HEK293 (cell line): Measurements from ENCODE around the gene LRRC43.

ENCODE experiments used
- CTCF ChIA-PET: fragments of 350-600 bp; formaldehyde crosslinking; extraction: SDS; loops from one replicate; lab custom pipeline; 2021; ENCODE audit warnings: antibody characterized with exemption; lab: Yijun Ruan, JAX
- POLR2A ChIA-PET: fragments of 300-600 bp; formaldehyde crosslinking; extraction: SDS; loops from one replicate; lab custom pipeline; 2020; ENCODE audit warnings: antibody characterized with exemption, inconsistent platforms; lab: Yijun Ruan, JAX
- H3K27ac ChIP-seq: fragments of 200-500 bp; sonication (Bioruptor generic); 2 replicates; pipeline ENCODE4 v1.5.1; 2014; ENCODE audit warnings: low read depth, low read length, control low read depth, inconsistent platforms; ENCODE audit errors: extremely low read depth
- H3K36me3 ChIP-seq, 2 experiments: fragments of 200-500 bp in 1 of 2; sonication (Bioruptor generic) in 1 of 2; 1 replicate in 1 of 2; 2 replicates in 1 of 2; pipeline ENCODE4 v1.5.1; 2014 to 2017; ENCODE audit warnings: inconsistent platforms in 2 of 2, low read length in 2 of 2; ENCODE audit not compliant: control insufficient read depth in 2 of 2, insufficient read depth in 1 of 2
- H3K4me1 ChIP-seq: fragments of 200-500 bp; sonication (Bioruptor generic); 2 replicates; pipeline ENCODE4 v1.5.1; 2014; ENCODE audit warnings: mild to moderate bottlenecking, low read length, inconsistent platforms; ENCODE audit not compliant: control insufficient read depth, insufficient read depth
- H3K4me3 ChIP-seq: 2 replicates; pipeline ENCODE4 v1.5.1; 2011; ENCODE audit warnings: low read depth, mild to moderate bottlenecking, control low read depth, low read length, moderate library complexity
- H3K9me3 ChIP-seq: fragments of 200-500 bp; sonication (Bioruptor generic); 2 replicates; pipeline ENCODE4 v1.5.1; 2014; ENCODE audit warnings: low read depth, low read length, inconsistent platforms; ENCODE audit not compliant: control insufficient read depth, insufficient read depth
- FEZF1 ChIP-seq: fragments of 450-650 bp; formaldehyde crosslinking; IDR thresholded peaks from 2 replicates; pipeline ENCODE4 v1.5.1; 2016; ENCODE audit warnings: missing biosample characterization, missing genetic modification characterization
- GLI4 ChIP-seq: fragments of 450-650 bp; formaldehyde crosslinking; IDR thresholded peaks from 2 replicates; pipeline ENCODE4 v1.5.1; 2016; ENCODE audit warnings: missing biosample characterization, missing genetic modification characterization
- GLIS1 ChIP-seq: fragments of 450-650 bp; formaldehyde crosslinking; IDR thresholded peaks from 2 replicates; pipeline ENCODE4 v1.5.1; 2016; ENCODE audit warnings: missing biosample characterization, missing genetic modification characterization
- HOXC10 ChIP-seq: sonication (generic); formaldehyde crosslinking; IDR thresholded peaks from 2 replicates; pipeline ENCODE4 v1.8.1; 2023; ENCODE audit warnings: mild to moderate bottlenecking, missing genetic modification reagents
- KLF10 ChIP-seq: fragments of 450-650 bp; IDR thresholded peaks from 2 replicates; pipeline ENCODE4 v1.5.1; 2018; ENCODE audit warnings: missing biosample characterization, mild to moderate bottlenecking, missing genetic modification characterization
- SP2 ChIP-seq: fragments of 450-650 bp; formaldehyde crosslinking; IDR thresholded peaks from 2 replicates; pipeline ENCODE4 v1.5.1; 2016; ENCODE audit warnings: missing biosample characterization, missing genetic modification characterization
- SP3 ChIP-seq: fragments of 450-650 bp; formaldehyde crosslinking; IDR thresholded peaks from 2 replicates; pipeline ENCODE4 v1.5.1; 2016; ENCODE audit warnings: missing biosample characterization, missing genetic modification characterization
- SP7 ChIP-seq: fragments of 450-650 bp; formaldehyde crosslinking; IDR thresholded peaks from 2 replicates; pipeline ENCODE4 v1.5.1; 2016; ENCODE audit warnings: missing biosample characterization, missing genetic modification characterization
- ZBTB21 ChIP-seq: fragments of 450-650 bp; formaldehyde crosslinking; IDR thresholded peaks from 2 replicates; pipeline ENCODE4 v1.5.1; 2017; ENCODE audit warnings: missing biosample characterization, missing genetic modification characterization
- ZEB2 ChIP-seq: fragments of 450-650 bp; formaldehyde crosslinking; IDR thresholded peaks from 2 replicates; pipeline ENCODE4 v1.5.1; 2016; ENCODE audit warnings: missing biosample characterization, missing genetic modification characterization
- ZIC2 ChIP-seq: fragments of 450-650 bp; formaldehyde crosslinking; IDR thresholded peaks from 2 replicates; pipeline ENCODE4 v1.5.1; 2016; ENCODE audit warnings: missing biosample characterization, missing genetic modification characterization
- ZNF10 ChIP-seq: fragments of 450-650 bp; formaldehyde crosslinking; IDR thresholded peaks from 2 replicates; pipeline ENCODE4 v1.5.1; 2017; ENCODE audit warnings: missing biosample characterization, missing genetic modification characterization
- ZNF140 ChIP-seq: fragments of 450-650 bp; formaldehyde crosslinking; IDR thresholded peaks from 2 replicates; pipeline ENCODE4 v1.5.1; 2016; ENCODE audit warnings: missing biosample characterization, missing genetic modification characterization
- ZNF157 ChIP-seq: fragments of 450-650 bp; formaldehyde crosslinking; IDR thresholded peaks from 2 replicates; pipeline ENCODE4 v1.5.1; 2016; ENCODE audit warnings: missing biosample characterization, missing genetic modification characterization
- ZNF169 ChIP-seq: fragments of 450-650 bp; formaldehyde crosslinking; IDR thresholded peaks from 2 replicates; pipeline ENCODE4 v1.5.1; 2016; ENCODE audit warnings: missing biosample characterization, missing genetic modification characterization
- ZNF175 ChIP-seq: fragments of 450-650 bp; formaldehyde crosslinking; IDR thresholded peaks from 2 replicates; pipeline ENCODE4 v1.5.1; 2016; ENCODE audit warnings: missing biosample characterization, missing genetic modification characterization
- ZNF274 ChIP-seq, 2 experiments: fragments of 200-500 bp in 1 of 2; fragments of 450-650 bp in 1 of 2; sonication (Bioruptor generic) in 1 of 2; formaldehyde crosslinking in 1 of 2; IDR thresholded peaks; 2 replicates each; pipeline versions ENCODE4 v1.5.1 to v1.6.1; 2014 to 2016; ENCODE audit warnings: borderline replicate concordance in 1 of 2, inconsistent platforms in 1 of 2, low read length in 1 of 2, missing biosample characterization in 1 of 2, missing genetic modification characterization in 1 of 2
- ZNF341 ChIP-seq: fragments of 450-650 bp; formaldehyde crosslinking; IDR thresholded peaks from 2 replicates; pipeline ENCODE4; 2016; ENCODE audit warnings: low read depth, missing biosample characterization, missing genetic modification characterization
- ZNF366 ChIP-seq: fragments of 450-650 bp; formaldehyde crosslinking; conservative IDR thresholded peaks from 2 replicates; pipeline ENCODE4 v1.5.1; 2016; ENCODE audit warnings: missing biosample characterization, missing genetic modification characterization
- ZNF510 ChIP-seq: fragments of 450-650 bp; formaldehyde crosslinking; IDR thresholded peaks from 2 replicates; pipeline ENCODE4 v1.5.1; 2018; ENCODE audit warnings: mild to moderate bottlenecking, missing genetic modification characterization, missing biosample characterization; ENCODE audit not compliant: insufficient replicate concordance
- ZNF560 ChIP-seq: fragments of 450-650 bp; formaldehyde crosslinking; IDR thresholded peaks from 2 replicates; pipeline ENCODE4 v1.5.1; 2017; ENCODE audit warnings: missing biosample characterization, missing genetic modification characterization, borderline replicate concordance
- ZNF585B ChIP-seq: fragments of 450-650 bp; formaldehyde crosslinking; IDR thresholded peaks from 2 replicates; pipeline ENCODE4 v1.5.1; 2016; ENCODE audit warnings: missing biosample characterization, missing genetic modification characterization
- ZNF623 ChIP-seq: fragments of 450-650 bp; formaldehyde crosslinking; IDR thresholded peaks from 2 replicates; pipeline ENCODE4 v1.5.1; 2016; ENCODE audit warnings: missing biosample characterization, missing genetic modification characterization
- ZNF629 ChIP-seq: fragments of 450-650 bp; formaldehyde crosslinking; IDR thresholded peaks from 2 replicates; pipeline ENCODE4 v1.5.1; 2017; ENCODE audit warnings: missing biosample characterization, missing genetic modification characterization
- ZNF658 ChIP-seq: fragments of 450-650 bp; formaldehyde crosslinking; IDR thresholded peaks from 2 replicates; pipeline ENCODE4; 2016; ENCODE audit warnings: missing biosample characterization, missing genetic modification characterization
- ZNF768 ChIP-seq: fragments of 450-650 bp; formaldehyde crosslinking; IDR thresholded peaks from 2 replicates; pipeline ENCODE4 v1.5.1; 2018; ENCODE audit warnings: missing biosample characterization, mild to moderate bottlenecking, missing genetic modification characterization
- ZNF776 ChIP-seq: fragments of 450-650 bp; formaldehyde crosslinking; IDR thresholded peaks from 2 replicates; pipeline ENCODE4 v1.5.0; 2017; ENCODE audit warnings: missing biosample characterization, missing genetic modification characterization, borderline replicate concordance
- ZNF837 ChIP-seq: fragments of 450-650 bp; formaldehyde crosslinking; IDR thresholded peaks from 2 replicates; pipeline ENCODE4 v1.5.1; 2016; ENCODE audit warnings: missing biosample characterization, missing genetic modification characterization
- ZNF843 ChIP-seq: fragments of 450-650 bp; formaldehyde crosslinking; IDR thresholded peaks from 2 replicates; pipeline ENCODE4 v1.5.1; 2016; ENCODE audit warnings: missing biosample characterization, missing genetic modification characterization
- TF ChIP-seq, protein P1 (sequence below): fragments of 450-650 bp; formaldehyde crosslinking; IDR thresholded peaks from 2 replicates; pipeline ENCODE4 v1.5.1; 2017; ENCODE audit warnings: missing biosample characterization, missing genetic modification characterization
- TF ChIP-seq, protein P2 (sequence below): fragments of 450-650 bp; formaldehyde crosslinking; IDR thresholded peaks from 2 replicates; pipeline ENCODE4 v1.5.1; 2016; ENCODE audit warnings: missing biosample characterization, missing genetic modification characterization
- TF ChIP-seq, protein P3 (sequence below): fragments of 450-650 bp; formaldehyde crosslinking; IDR thresholded peaks from 2 replicates; pipeline ENCODE4 v1.5.1; 2016; ENCODE audit warnings: missing biosample characterization, missing genetic modification characterization
- TF ChIP-seq, protein P4 (sequence below): fragments of 450-650 bp; IDR thresholded peaks from 2 replicates; pipeline ENCODE4 v1.5.1; 2018; ENCODE audit warnings: missing biosample characterization, mild to moderate bottlenecking, missing genetic modification characterization
- TF ChIP-seq, protein P5 (sequence below): fragments of 450-650 bp; formaldehyde crosslinking; IDR thresholded peaks from 2 replicates; pipeline ENCODE4 v1.5.1; 2017; ENCODE audit warnings: missing biosample characterization, missing genetic modification characterization

LRRC43 gene

DNA sequence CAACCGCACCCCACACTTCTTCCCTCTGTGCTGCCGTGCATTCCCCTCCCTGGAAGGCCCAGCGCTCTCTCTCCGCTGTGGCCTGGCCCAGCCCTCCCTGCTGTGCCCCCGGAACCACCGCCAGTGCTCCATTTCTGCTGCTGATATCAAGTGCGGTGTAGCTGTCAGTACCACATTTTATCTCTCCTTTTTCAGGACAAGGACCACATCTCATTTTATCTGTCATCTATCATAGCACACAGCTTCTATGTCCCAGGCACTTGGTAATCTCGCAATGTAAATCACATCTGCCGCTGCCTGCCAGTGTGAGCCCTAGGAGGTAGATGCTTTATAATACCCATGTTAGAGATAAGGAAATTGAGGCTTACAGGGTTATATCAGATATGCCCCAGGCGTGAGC lies 27.2 kb upstream of the LRRC43 start:
- CTCF ChIA-PET, result no interaction called here
- H3K36me3 ChIP-seq, result no peaks in the 10 kb centered on the region
- TF ChIP-seq ZNF629, result 0 out of 2 replicates have a peak, but pooled peaks have one; percentile 19
- TF ChIP-seq ZNF560 (tag by site-specific recombination), result no peak
- TF ChIP-seq ZIC2 (tag by site-specific recombination), result peak; percentile 69
- TF ChIP-seq ZNF510, result no peak
- TF ChIP-seq, protein P1, sequence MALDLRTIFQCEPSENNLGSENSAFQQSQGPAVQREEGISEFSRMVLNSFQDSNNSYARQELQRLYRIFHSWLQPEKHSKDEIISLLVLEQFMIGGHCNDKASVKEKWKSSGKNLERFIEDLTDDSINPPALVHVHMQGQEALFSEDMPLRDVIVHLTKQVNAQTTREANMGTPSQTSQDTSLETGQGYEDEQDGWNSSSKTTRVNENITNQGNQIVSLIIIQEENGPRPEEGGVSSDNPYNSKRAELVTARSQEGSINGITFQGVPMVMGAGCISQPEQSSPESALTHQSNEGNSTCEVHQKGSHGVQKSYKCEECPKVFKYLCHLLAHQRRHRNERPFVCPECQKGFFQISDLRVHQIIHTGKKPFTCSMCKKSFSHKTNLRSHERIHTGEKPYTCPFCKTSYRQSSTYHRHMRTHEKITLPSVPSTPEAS (tag by site-specific recombination), result no peak
- no peak for TF ChIP-seq ZNF157
- TF ChIP-seq, protein P2, sequence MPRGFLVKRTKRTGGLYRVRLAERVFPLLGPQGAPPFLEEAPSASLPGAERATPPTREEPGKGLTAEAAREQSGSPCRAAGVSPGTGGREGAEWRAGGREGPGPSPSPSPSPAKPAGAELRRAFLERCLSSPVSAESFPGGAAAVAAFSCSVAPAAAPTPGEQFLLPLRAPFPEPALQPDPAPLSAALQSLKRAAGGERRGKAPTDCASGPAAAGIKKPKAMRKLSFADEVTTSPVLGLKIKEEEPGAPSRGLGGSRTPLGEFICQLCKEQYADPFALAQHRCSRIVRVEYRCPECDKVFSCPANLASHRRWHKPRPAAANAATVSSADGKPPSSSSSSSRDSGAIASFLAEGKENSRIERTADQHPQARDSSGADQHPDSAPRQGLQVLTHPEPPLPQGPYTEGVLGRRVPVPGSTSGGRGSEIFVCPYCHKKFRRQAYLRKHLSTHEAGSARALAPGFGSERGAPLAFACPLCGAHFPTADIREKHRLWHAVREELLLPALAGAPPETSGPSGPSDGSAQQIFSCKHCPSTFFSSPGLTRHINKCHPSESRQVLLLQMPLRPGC (tag by site-specific recombination), result no peak
- TF ChIP-seq FEZF1 (tag by site-specific recombination), result peak; percentile 43; the same call in 1 of the 2 replicates
- no peak for TF ChIP-seq ZNF169 (tag by site-specific recombination)
- no peak for TF ChIP-seq ZNF366
- TF ChIP-seq, protein P3, sequence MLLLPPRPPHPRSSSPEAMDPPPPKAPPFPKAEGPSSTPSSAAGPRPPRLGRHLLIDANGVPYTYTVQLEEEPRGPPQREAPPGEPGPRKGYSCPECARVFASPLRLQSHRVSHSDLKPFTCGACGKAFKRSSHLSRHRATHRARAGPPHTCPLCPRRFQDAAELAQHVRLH (tag by site-specific recombination), result peak; percentile 57; the same call in 1 of the 2 replicates
- TF ChIP-seq ZNF140 (tag by site-specific recombination), result no peak
- TF ChIP-seq ZNF837 (tag by site-specific recombination), result no peak
- no peak for TF ChIP-seq ZNF623 (tag by site-specific recombination)
- TF ChIP-seq GLIS1 (tag by site-specific recombination), result peak; percentile 38; the same call in 1 of the 2 replicates
- no peak for TF ChIP-seq SP3 (tag by site-specific recombination)
- TF ChIP-seq ZNF776 (tag by site-specific recombination), result no peak
- TF ChIP-seq ZNF175 (tag by site-specific recombination), result no peak
- no peak for TF ChIP-seq ZEB2 (tag by site-specific recombination)
- TF ChIP-seq, protein P4, sequence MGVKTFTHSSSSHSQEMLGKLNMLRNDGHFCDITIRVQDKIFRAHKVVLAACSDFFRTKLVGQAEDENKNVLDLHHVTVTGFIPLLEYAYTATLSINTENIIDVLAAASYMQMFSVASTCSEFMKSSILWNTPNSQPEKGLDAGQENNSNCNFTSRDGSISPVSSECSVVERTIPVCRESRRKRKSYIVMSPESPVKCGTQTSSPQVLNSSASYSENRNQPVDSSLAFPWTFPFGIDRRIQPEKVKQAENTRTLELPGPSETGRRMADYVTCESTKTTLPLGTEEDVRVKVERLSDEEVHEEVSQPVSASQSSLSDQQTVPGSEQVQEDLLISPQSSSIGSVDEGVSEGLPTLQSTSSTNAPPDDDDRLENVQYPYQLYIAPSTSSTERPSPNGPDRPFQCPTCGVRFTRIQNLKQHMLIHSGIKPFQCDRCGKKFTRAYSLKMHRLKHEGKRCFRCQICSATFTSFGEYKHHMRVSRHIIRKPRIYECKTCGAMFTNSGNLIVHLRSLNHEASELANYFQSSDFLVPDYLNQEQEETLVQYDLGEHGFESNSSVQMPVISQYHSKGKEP, result no peak
- 0 out of 2 replicates have a peak, but pooled peaks have one; percentile 47 for TF ChIP-seq SP7 (tag by site-specific recombination)
- no peak for TF ChIP-seq ZNF274 (IDR thresholded peaks at IDR 0.05; ENCODE audit: low read length)
- TF ChIP-seq ZNF274 (tag by site-specific recombination; IDR thresholded peaks at IDR 0.05; ENCODE audit: borderline replicate concordance), result no peak
- TF ChIP-seq ZNF768 (tag by site-specific recombination), result no peak
- 0 out of 2 replicates have a peak, but pooled peaks have one; percentile 12 for TF ChIP-seq ZNF341
- no peak for TF ChIP-seq ZBTB21 (tag by site-specific recombination)
- TF ChIP-seq HOXC10 (CRISPR knock-in tag), result no peak
- no peak for TF ChIP-seq ZNF585B (tag by site-specific recombination)
- no peak for TF ChIP-seq SP2
- 0 out of 2 replicates have a peak, but pooled peaks have one; percentile 34 for TF ChIP-seq ZNF843 (tag by site-specific recombination)
- TF ChIP-seq ZNF658 (tag by site-specific recombination), result no peak
- no peak for TF ChIP-seq KLF10
- TF ChIP-seq, protein P5, sequence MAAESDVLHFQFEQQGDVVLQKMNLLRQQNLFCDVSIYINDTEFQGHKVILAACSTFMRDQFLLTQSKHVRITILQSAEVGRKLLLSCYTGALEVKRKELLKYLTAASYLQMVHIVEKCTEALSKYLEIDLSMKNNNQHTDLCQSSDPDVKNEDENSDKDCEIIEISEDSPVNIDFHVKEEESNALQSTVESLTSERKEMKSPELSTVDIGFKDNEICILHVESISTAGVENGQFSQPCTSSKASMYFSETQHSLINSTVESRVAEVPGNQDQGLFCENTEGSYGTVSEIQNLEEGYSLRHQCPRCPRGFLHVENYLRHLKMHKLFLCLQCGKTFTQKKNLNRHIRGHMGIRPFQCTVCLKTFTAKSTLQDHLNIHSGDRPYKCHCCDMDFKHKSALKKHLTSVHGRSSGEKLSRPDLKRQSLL, result no peak
- no peak for TF ChIP-seq GLI4 (tag by site-specific recombination)
- TF ChIP-seq ZNF10 (tag by site-specific recombination), result no peak
- TF ChIP-seq, all 188 proteins: peak for 8
- POLR2A ChIA-PET, result no interaction called here
- Histone ChIP-seq H3K9me3 (no peaks in the 10 kb centered on the region), H3K4me1 (no peaks in the 10 kb centered on the region), H3K4me3 (no peak overlapping the region), H3K27ac (no peak overlapping the region)
